ENCODE results near the gene IFNA2.
"Not testable (repeated sequence)": the region's sequence is repeated elsewhere in the genome, so short reads cannot be mapped to it uniquely, and the experiment has no call there.

IFNA2 gene

GRCh38 chr9:21408817-21409216, 23.6 kb upstream of the IFNA2 start, which contains the start of gene IFNA8:
Gene IFNA8, plus strand, starts transcription at chr9:21409117. Its CDS starts 60 bp downstream, at chr9:21409177.
- no peaks in the 10 kb centered on the region for H3K36me3 ChIP-seq (ENCODE audit: control insufficient read depth, insufficient read depth, low read length)
- no peak within 1 kb of the TSS for H3K4me3 ChIP-seq (ENCODE audit: low read length)
- H3K9ac ChIP-seq (ENCODE audit: low read length): no peak within 1 kb of the TSS
- no peaks in the 10 kb centered on the region for H3K9me3 ChIP-seq (ENCODE audit: control insufficient read depth, low read length)
- no peaks in the 10 kb centered on the region for H3K4me1 ChIP-seq (ENCODE audit: control insufficient read depth, insufficient read depth, low read length)
- H3K27me3 ChIP-seq (ENCODE audit: control insufficient read depth, insufficient read depth, low read length): peaks cover 11% of the 10 kb centered on the region

- Histone ChIP-seq H3K4me1 (ENCODE audit: control insufficient read depth, insufficient read depth, low read length) (peaks cover 9% of the 10 kb centered on the region), H3K9ac (ENCODE audit: low read length) (no peak overlapping the region), H3K27me3 (ENCODE audit: control insufficient read depth, insufficient read depth, low read length) (peaks cover 32% of the 10 kb centered on the region), H3K4me3 (ENCODE audit: low read length) (no peak overlapping the region), H3K36me3 (ENCODE audit: control insufficient read depth, insufficient read depth, low read length) (no peaks in the 10 kb centered on the region), H3K9me3 (ENCODE audit: control insufficient read depth, low read length) (no peaks in the 10 kb centered on the region)
Measured at GRCh38 chr9:21404146-21404545, 18.9 kb upstream of the IFNA2 start.

DNA sequence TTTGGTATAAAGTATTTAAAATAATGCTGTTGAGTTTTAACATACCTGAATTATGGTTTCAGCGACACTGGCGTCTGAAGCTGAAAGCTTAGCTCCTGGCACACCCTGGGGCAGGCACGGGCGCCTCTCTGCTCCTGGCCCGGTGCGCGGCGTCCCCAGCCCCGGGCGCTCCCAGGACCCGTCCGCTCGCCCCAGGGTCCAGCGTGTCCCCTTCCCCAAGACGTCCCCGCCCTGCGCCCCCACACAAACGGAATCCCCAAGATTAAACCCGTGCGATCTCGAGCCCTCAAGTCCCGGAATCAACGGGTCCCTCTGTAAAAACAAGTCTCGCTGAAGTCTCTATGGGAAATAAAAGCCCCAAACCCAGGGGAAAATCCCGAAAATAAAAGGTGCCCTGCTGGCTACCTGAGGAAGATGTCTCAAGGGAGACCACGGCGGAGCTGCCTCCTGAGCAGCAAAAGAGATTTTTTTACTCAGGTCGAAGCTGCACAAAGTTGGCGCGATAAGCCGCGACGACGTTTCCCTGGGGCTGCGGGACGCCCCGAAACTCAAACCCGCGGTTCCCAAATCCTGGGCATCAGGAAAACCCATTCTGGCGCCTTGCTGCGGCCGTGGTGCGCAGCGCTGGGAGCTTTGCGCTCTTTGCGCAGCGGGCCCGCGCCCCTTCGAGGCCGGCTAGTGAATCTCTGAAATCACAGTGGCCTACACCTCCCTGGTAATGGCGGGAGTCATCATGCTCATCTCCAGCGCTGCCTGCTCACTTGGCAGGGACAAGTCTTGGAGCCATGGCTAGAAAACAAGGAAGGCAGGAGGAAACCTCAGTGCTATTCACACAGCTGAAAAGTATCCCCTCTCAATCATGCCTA, 17.4 kb upstream of the IFNA2 start:
- Histone ChIP-seq H3K4me3 (ENCODE audit: low read length) (peak overlapping the region; percentile 56), H3K27me3 (ENCODE audit: control insufficient read depth, insufficient read depth, low read length) (peaks cover 39% of the 10 kb centered on the region), H3K36me3 (ENCODE audit: control insufficient read depth, insufficient read depth, low read length) (no peaks in the 10 kb centered on the region), H3K9me3 (ENCODE audit: control insufficient read depth, low read length) (no peaks in the 10 kb centered on the region), H3K9ac (ENCODE audit: low read length) (peak overlapping the region; percentile 43), H3K4me1 (ENCODE audit: control insufficient read depth, insufficient read depth, low read length) (peaks cover 9% of the 10 kb centered on the region)

DNA sequence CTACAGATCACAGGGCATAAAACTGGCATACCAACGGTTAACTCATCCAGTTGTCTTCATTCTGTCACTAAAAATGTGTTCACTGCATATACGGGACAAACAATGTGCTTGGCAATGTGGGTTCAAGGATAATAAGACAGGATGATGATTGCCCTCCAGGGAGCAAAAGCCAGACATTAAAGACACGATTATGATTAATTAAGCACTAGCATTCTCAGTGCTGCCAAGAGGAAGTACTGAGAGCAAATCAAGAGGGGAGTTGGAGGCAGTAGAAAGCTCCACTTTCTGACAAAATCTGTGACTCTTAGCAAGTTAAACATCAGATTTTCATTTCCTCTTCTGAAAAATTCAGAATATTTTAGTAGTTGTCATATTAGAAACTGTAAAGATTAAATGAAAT, 14.8 kb upstream of the IFNA2 start:
- H3K27me3 ChIP-seq (ENCODE audit: control insufficient read depth, insufficient read depth, low read length): peaks cover 51% of the 10 kb centered on the region

DNA sequence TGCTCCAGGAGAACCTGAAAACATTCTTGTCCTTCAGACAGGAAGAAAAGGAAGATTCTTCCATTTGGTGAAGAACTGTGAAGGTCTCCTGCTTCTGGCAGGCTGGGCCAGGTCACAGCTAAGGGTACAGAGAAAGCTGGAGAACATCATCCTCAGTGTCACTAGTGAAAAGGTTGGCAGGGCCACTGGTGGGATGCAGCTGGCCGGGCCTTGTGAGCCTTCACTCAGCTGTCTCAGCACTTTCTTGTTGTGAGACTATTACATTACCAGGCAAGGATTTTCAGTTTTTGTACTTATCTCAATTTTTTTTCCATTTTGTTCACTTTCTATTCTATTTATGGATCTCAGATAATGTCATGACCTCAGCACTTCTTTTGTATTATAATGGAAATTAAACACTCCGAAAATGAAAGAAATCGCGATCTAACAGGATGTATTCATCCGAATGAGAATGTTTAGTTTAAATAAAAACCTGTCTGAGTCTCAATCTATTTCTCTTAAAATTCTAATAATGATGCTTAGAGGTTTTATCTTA, 13.8 kb upstream of the IFNA2 start:
- no peaks in the 10 kb centered on the region for H3K36me3 ChIP-seq (ENCODE audit: control insufficient read depth, insufficient read depth, low read length)
- H3K9me3 ChIP-seq (ENCODE audit: control insufficient read depth, low read length): no peaks in the 10 kb centered on the region
- peaks cover 9% of the 10 kb centered on the region for H3K4me1 ChIP-seq (ENCODE audit: control insufficient read depth, insufficient read depth, low read length)
- H3K4me3 ChIP-seq (ENCODE audit: low read length): no peak overlapping the region
- peaks cover 48% of the 10 kb centered on the region for H3K27me3 ChIP-seq (ENCODE audit: control insufficient read depth, insufficient read depth, low read length)
- no peak overlapping the region for H3K9ac ChIP-seq (ENCODE audit: low read length)

More for the DNA sequence above, 14.8 kb upstream of the IFNA2 start:
- no peaks in the 10 kb centered on the region for H3K36me3 ChIP-seq (ENCODE audit: control insufficient read depth, insufficient read depth, low read length)
- H3K4me1 ChIP-seq (ENCODE audit: control insufficient read depth, insufficient read depth, low read length): peaks cover 9% of the 10 kb centered on the region
- H3K9me3 ChIP-seq (ENCODE audit: control insufficient read depth, low read length): no peaks in the 10 kb centered on the region
- no peak overlapping the region for H3K9ac ChIP-seq (ENCODE audit: low read length)
- H3K4me3 ChIP-seq (ENCODE audit: low read length): no peak overlapping the region

DNA sequence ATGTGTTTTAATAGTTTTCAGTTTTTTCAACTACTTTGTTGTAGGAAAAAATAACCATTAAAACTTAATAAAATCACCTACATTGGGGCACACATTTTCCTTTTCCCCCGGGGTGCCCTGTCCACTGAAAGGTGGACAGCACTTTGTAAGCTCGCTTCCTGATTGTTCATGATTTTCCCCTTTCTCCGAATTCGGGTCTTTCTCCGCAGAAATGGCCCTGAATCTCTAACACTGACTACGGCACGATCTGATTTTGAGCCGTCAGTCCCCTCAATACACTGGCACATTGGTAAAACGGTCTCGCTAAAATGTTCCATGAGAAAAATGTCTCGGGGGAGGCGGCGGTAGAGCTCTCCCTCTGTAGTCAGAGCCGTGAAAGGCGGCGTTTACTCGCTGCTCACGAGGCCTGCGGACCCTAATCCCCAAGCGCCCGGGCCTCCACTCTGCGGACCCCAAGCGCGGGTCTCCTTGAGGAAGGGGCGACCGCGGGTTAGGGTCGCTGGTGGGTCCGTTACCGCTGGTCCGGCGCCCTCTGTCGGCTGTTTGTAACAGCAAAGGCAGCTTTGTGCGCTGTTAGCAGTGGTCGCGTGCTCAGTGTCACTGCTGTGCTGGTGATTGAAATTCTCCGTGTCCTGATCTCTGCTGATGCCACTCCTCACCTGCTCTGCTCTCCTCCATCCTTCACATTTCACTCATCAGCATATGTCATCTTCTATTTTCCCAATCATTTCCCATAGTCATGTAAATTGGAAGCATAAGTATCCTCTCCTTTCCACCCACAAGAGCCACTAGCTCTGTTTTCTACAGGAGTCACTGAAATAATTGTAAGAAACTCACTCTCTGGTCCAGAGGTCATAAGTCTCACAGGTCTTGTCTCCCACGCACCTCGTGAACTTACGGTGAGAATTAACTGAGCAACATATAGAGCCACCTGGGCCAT, 10.8 kb upstream of the IFNA2 start:
- H3K4me1 ChIP-seq (ENCODE audit: control insufficient read depth, insufficient read depth, low read length): no peaks in the 10 kb centered on the region
- no peaks in the 10 kb centered on the region for H3K9me3 ChIP-seq (ENCODE audit: control insufficient read depth, low read length)
- H3K4me3 ChIP-seq (ENCODE audit: low read length): peak overlapping the region; percentile 42
- H3K36me3 ChIP-seq (ENCODE audit: control insufficient read depth, insufficient read depth, low read length): no peaks in the 10 kb centered on the region
- peak overlapping the region; percentile 31 for H3K9ac ChIP-seq (ENCODE audit: low read length)
- peaks cover 36% of the 10 kb centered on the region for H3K27me3 ChIP-seq (ENCODE audit: control insufficient read depth, insufficient read depth, low read length)

DNA sequence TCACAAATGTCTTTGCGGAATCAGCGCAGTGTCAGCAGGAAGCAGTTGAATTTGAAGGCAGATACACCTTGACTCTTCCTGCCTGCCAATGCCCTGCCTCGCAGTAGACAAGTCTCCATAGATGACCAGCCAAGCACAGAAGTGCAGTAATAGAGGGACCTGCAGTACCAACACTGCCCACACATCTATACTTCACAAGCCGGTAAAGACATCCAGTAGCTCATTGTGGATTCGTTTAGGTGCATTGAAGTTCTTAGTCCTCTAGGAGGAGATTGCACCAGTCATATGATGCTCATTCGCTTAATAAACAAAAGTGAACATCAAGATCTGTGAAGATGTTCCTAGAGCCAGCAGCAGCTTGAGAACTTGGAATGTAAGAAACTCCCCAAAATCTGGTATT, 7.1 kb upstream of the IFNA2 start:
- Histone ChIP-seq H3K9ac (ENCODE audit: low read length) (no peak overlapping the region), H3K27me3 (ENCODE audit: control insufficient read depth, insufficient read depth, low read length) (peaks cover 23% of the 10 kb centered on the region), H3K36me3 (ENCODE audit: control insufficient read depth, insufficient read depth, low read length) (no peaks in the 10 kb centered on the region), H3K4me3 (ENCODE audit: low read length) (no peak overlapping the region), H3K4me1 (ENCODE audit: control insufficient read depth, insufficient read depth, low read length) (no peaks in the 10 kb centered on the region), H3K9me3 (ENCODE audit: control insufficient read depth, low read length) (no peaks in the 10 kb centered on the region)

DNA sequence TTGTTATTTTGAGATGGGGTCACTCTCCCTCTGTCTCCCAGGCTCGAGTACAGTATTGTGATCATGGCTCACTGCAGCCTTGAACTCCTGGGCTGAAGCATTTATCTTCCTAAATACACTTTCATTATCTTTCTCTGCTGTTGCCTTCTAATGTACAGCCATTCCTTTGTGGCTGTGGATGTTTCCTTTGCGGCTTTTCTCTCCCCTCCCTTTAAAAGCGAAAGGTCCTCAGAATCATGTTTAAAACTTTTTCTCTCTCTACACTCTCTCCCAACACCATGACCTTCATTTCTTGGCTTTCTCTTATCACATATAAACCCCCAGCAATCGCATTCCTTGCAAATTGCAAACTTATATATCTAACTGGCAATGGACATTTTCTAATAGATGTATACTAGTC, 1.6 kb downstream of the IFNA2 start:
- Histone ChIP-seq H3K36me3 (ENCODE audit: control insufficient read depth, insufficient read depth, low read length) (no peaks in the 10 kb centered on the region), H3K9ac (ENCODE audit: low read length) (no peak overlapping the region), H3K27me3 (ENCODE audit: control insufficient read depth, insufficient read depth, low read length) (peaks cover 5% of the 10 kb centered on the region), H3K4me3 (ENCODE audit: low read length) (no peak overlapping the region), H3K4me1 (ENCODE audit: control insufficient read depth, insufficient read depth, low read length) (peaks cover 5% of the 10 kb centered on the region), H3K9me3 (ENCODE audit: control insufficient read depth, low read length) (no peaks in the 10 kb centered on the region)

DNA sequence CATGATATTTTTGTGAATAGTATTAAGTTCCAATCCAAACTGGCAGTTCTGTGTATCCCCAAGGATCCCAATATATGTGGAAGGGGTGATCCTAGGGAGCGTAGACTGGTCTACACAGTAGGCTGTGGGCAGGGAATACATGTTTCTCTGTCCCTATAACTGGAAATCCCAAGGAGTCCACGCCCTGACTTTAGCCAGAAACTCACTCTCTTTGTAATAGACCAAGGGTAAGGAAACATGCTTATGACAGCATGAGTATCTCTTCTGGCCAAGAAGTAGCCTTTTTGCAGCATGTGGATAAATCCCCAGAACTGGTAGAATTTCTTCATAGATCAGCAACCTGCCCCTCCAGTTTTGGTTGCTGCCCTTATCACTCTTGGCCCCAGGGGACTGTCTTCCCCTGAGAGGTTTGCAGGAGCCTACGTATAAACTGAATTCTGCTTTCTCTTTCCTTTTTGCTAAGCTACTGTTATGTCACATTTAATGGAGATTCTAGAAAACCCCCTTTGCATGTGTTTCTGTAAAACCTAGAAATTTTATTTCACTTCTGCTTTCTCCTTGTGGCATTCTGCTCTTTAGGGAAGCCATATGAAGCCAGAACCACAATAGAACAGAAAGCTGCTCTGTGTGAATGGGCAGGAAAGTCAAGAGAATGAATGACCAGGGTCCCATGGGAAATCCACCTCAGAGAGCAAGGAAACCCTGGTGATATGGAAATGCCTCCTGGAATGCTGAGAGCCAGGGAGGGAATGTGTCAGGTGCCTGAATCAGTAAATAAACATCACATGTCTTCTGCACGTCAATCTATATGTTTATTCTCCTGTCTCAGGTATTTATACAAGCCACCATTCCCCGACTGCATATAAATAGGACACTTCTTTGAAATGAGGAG, 3.5 kb downstream of the IFNA2 start:
- Histone ChIP-seq H3K4me3 (ENCODE audit: low read length) (no peak overlapping the region), H3K27me3 (ENCODE audit: control insufficient read depth, insufficient read depth, low read length) (peaks cover 5% of the 10 kb centered on the region), H3K36me3 (ENCODE audit: control insufficient read depth, insufficient read depth, low read length) (no peaks in the 10 kb centered on the region)

DNA sequence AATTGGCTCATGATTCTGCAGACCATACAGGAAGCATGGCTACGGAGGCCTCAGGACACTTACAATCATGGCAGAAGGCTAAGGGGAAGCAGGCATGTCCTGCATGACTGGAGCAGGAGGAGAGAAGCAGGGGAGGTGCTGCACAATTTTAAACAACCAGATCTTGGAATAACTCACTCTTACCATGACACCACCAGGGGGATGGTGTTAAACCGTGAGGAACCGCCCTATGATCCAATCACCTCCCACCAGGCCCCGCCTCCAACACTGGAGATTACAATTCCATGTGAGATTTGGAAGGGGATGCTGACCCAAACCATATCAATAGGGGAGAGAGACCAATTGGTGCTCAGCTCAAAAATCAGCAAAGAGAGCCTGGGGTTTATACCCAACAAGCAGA, 13.7 kb downstream of the IFNA2 start:
- not testable (repeated sequence) for H3K4me3 ChIP-seq (ENCODE audit: low read length); H3K27me3 ChIP-seq (ENCODE audit: control insufficient read depth, insufficient read depth, low read length); H3K9ac ChIP-seq (ENCODE audit: low read length); H3K4me1 ChIP-seq (ENCODE audit: control insufficient read depth, insufficient read depth, low read length); H3K9me3 ChIP-seq (ENCODE audit: control insufficient read depth, low read length); H3K36me3 ChIP-seq (ENCODE audit: control insufficient read depth, insufficient read depth, low read length)

More for the DNA sequence above, 3.5 kb downstream of the IFNA2 start:
- Histone ChIP-seq H3K9ac (ENCODE audit: low read length) (no peak overlapping the region), H3K9me3 (ENCODE audit: control insufficient read depth, low read length) (no peaks in the 10 kb centered on the region), H3K4me1 (ENCODE audit: control insufficient read depth, insufficient read depth, low read length) (peaks cover 5% of the 10 kb centered on the region)

DNA sequence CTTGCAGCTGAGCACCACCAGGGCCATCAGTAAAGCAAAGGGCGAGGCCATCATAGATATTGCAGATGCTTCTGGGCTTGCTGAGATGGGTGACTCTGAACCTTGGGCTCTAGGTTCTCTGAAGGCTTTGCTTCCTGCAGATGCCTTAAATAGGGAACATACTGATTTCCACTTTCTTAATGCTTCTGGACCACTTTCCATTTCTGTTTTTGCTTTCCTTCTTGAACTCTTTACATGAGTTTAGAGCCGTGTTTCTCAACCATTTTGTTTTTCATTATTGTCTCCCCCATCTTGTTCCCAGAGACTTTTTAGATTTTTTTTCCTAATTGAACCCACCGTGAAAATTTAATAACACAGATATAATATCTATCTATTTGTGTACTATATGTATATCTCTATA, 17.2 kb downstream of the IFNA2 start, which contains the start of gene IFNA13:
Gene IFNA13, minus strand, starts transcription at position 101 of the 400 bp plus-strand sequence. Its CDS starts 47 bp downstream, at position 54.
- no peaks in the 10 kb centered on the region for H3K4me1 ChIP-seq (ENCODE audit: control insufficient read depth, insufficient read depth, low read length)
- no peak within 1 kb of the TSS for H3K4me3 ChIP-seq (ENCODE audit: low read length)
- H3K9me3 ChIP-seq (ENCODE audit: control insufficient read depth, low read length): no peaks in the 10 kb centered on the region
- H3K36me3 ChIP-seq (ENCODE audit: control insufficient read depth, insufficient read depth, low read length): no peaks in the 10 kb centered on the region
- no peaks in the 10 kb centered on the region for H3K27me3 ChIP-seq (ENCODE audit: control insufficient read depth, insufficient read depth, low read length)
- no peak within 1 kb of the TSS for H3K9ac ChIP-seq (ENCODE audit: low read length)

All from mucosa of stomach (tissue), 1 donor.